NT2/D1 (cell line): Measurements from ENCODE around the gene KLHL42.

Experiments
- SUZ12 ChIP-seq: IDR thresholded peaks from 2 replicates; pipeline ENCODE4 v1.6.1; 2011; ENCODE audit not compliant: insufficient read length, insufficient read depth; ENCODE audit errors: extremely low read depth
- YY1 ChIP-seq: IDR thresholded peaks from 2 replicates; pipeline ENCODE4 v1.6.1; 2011; ENCODE audit not compliant: insufficient read length, insufficient read depth
- ZNF274 ChIP-seq: IDR thresholded peaks from 2 replicates; pipeline ENCODE4 v1.6.1; 2011; ENCODE audit warnings: mild to moderate bottlenecking, low read depth, low read length

- TF ChIP-seq ZNF274 (no peak), YY1 (no peak), SUZ12 (no peak)
Observed at GRCh38 chr12:27751386-27752047, 28.5 kb upstream of the KLHL42 start.
